ENCODE measurements around the gene NKAIN2. TPM values are rescaled to one million over a fixed set of nuclear protein-coding genes. Genes with fewer than 3 reads are reported as not detected.

The NKAIN2 gene
- total and polyA plus RNA-seq, 2 donors (not counting 3 experiments of a cell fraction or from before 2014, with no cell fraction given): 0.03 TPM; not detected in 1

- POLR2A ChIA-PET: no interaction called here
- H4K20me1 ChIP-seq (replicated peaks; ENCODE audit: control insufficient read depth, extremely low read depth, insufficient read depth, low read length): no peaks in the 10 kb centered on the region
- H3K9ac ChIP-seq (replicated peaks; ENCODE audit: extremely low read depth, insufficient read depth, low read length): no peak overlapping the region
- no peaks in the 10 kb centered on the region for H3K9me1 ChIP-seq (replicated peaks; ENCODE audit: control insufficient read depth, extremely low read depth, insufficient read depth, low read length)
- H2AFZ ChIP-seq (ENCODE audit: low read depth, low read length): no peak overlapping the region
- no peaks in the 10 kb centered on the region for H3K9me3 ChIP-seq (replicated peaks; ENCODE audit: control insufficient read depth, insufficient read depth, low read length)
- no peaks in the 10 kb centered on the region for H3K79me2 ChIP-seq (ENCODE audit: control insufficient read depth, insufficient read depth, low read length)
- dilution Hi-C loops (cut with MboI; ENCODE audit: extremely low pct_ligation_motif_present, low sequenced_read_pairs) (no loop called here), intact Hi-C loops (cut with micrococcal nuclease) (no loop called here)
- CTCF ChIA-PET: no interaction called here
- H3K27ac ChIP-seq (ENCODE audit: insufficient read depth, low read depth, low read length): no peak overlapping the region
- H3K4me3 ChIP-seq (replicated peaks in 1 of 3; ENCODE audit: insufficient read depth in 1 of 3, low read depth in 1 of 3, low read length in 3 of 3): no peak overlapping the region
- no peaks in the 10 kb centered on the region for H3K27me3 ChIP-seq (ENCODE audit: control insufficient read depth in 2 of 2, insufficient read depth in 2 of 2, low read length in 2 of 2)
- TF ChIP-seq POLR2A (IDR thresholded peaks at IDR 0.05; ENCODE audit: low read depth, low read length): no peak
- no peak for TF ChIP-seq JUN (IDR thresholded peaks at IDR 0.05; ENCODE audit: borderline replicate concordance, insufficient read depth, insufficient read length, low read depth)
- TF ChIP-seq CTCF (IDR thresholded peaks at IDR 0.05; ENCODE audit: extremely low read depth in 1 of 2, insufficient read depth in 1 of 2, low read depth in 1 of 2, low read length in 2 of 2): no peak
- TF ChIP-seq MAX (IDR thresholded peaks at IDR 0.05; ENCODE audit: insufficient read depth, insufficient read length): no peak
- no peak for TF ChIP-seq MYC (IDR thresholded peaks at IDR 0.05; ENCODE audit: low read depth, low read length)
- TF ChIP-seq EZH2 (IDR thresholded peaks at IDR 0.05; ENCODE audit: borderline replicate concordance, low read depth, low read length, severe bottlenecking): no peak
- TF ChIP-seq POLR2AphosphoS5 (IDR thresholded peaks at IDR 0.05; ENCODE audit: insufficient read depth, low read depth, low read length): no peak
- no peak for TF ChIP-seq FOS (IDR thresholded peaks at IDR 0.05; ENCODE audit: borderline replicate concordance, insufficient read depth, low read length)
- TF ChIP-seq GATA2 (IDR thresholded peaks at IDR 0.05; ENCODE audit: insufficient read depth, insufficient read length, low read depth, low read length): no peak
- FAIRE-seq (no peak), DNase-seq (ENCODE audit: low read depth, low spot score) (no peak)
- no peak overlapping the region for H3K4me2 ChIP-seq (ENCODE audit: insufficient read depth, low read length)
- no TSS peak for BruUV-seq (replicated peaks)
- H3K36me3 ChIP-seq (ENCODE audit: control insufficient read depth in 2 of 2, extremely low read depth in 1 of 2, insufficient read depth in 2 of 2, low read length in 2 of 2): no peaks in the 10 kb centered on the region
- no peaks in the 10 kb centered on the region for H3K4me1 ChIP-seq (ENCODE audit: control insufficient read depth, extremely low read depth, insufficient read depth, low read length)
These were observed 219.0 kb downstream of the NKAIN2 start for GRCh38 chr6:124022641-124023040.
